ENCODE results near the gene DGKI.
A peak's percentile ranks its signal among the peaks of the same experiment; 100 is the strongest.

The DGKI gene

DNA sequence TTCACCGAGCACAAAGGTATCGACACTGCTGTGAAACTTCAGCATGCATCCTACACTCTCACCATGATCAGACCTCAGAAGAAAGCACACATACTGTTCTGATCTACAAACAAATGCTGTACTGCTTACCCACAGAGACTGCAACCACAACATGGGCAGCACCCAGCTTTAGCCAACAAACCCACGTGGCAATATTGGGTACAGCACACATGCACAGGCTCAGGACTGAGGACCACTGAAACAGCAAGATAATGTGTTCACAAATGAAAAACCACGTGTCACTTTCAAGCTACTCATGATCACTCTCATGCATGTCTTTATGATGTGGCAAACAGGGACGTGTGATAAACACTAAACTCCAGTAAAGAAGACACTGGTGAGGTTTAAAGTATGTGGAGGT, 383.9 kb downstream of the DGKI start:
- TF ChIP-seq, protein P1, sequence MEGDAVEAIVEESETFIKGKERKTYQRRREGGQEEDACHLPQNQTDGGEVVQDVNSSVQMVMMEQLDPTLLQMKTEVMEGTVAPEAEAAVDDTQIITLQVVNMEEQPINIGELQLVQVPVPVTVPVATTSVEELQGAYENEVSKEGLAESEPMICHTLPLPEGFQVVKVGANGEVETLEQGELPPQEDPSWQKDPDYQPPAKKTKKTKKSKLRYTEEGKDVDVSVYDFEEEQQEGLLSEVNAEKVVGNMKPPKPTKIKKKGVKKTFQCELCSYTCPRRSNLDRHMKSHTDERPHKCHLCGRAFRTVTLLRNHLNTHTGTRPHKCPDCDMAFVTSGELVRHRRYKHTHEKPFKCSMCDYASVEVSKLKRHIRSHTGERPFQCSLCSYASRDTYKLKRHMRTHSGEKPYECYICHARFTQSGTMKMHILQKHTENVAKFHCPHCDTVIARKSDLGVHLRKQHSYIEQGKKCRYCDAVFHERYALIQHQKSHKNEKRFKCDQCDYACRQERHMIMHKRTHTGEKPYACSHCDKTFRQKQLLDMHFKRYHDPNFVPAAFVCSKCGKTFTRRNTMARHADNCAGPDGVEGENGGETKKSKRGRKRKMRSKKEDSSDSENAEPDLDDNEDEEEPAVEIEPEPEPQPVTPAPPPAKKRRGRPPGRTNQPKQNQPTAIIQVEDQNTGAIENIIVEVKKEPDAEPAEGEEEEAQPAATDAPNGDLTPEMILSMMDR (IDR thresholded peaks at IDR 0.05): no peak

DNA sequence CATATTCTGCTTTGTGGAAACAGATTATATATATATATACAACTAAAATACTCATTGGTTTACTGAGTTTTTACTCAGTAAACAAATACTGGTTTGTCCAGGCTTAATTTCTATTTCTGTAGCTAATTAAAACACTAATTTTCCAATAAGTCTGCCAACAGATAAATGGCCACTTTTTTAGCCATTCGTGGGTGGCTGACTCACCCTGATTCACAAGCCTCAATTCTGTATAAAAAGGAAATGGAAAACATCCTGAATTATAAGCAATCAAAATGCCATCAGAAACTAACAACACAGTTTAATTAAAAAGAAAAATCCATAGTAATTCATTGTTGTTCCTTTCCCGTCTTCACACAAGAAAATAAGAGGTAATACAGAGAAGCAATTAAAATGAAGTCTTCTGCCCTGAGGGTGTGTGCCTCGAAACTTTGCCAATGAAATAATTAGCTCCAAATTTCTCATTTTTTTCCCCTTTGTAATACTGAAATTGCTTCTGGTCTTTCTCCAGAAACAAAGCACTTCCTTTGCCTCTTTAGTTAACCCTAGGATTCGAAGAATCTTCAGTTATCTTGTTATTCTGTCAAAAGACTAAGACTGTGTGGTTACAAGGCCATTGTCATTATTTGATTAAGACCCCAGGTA, 384.6 kb downstream of the DGKI start:
- TF ChIP-seq, protein P1 (IDR thresholded peaks at IDR 0.05): no peak

DNA sequence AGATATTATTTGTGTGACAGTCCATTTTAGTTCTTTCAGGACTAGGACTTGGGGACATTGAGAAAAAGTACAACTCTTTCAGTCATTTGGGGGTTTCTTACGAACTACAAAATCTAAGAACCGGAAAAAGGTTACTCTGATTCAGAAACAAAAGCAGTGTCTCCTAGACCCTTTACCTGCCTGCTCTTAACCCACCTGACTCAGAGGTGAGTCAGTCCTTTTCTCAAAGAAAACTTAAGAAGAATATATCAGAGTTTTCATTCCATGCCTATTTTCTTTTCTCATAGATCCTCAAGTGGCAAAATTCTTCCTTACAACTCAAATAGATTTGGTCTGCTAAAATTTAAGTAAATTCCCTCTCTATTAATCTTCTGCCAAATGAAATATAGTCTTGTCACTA, 388.4 kb downstream of the DGKI start:
- TF ChIP-seq, protein P1 (IDR thresholded peaks at IDR 0.05): no peak

DNA sequence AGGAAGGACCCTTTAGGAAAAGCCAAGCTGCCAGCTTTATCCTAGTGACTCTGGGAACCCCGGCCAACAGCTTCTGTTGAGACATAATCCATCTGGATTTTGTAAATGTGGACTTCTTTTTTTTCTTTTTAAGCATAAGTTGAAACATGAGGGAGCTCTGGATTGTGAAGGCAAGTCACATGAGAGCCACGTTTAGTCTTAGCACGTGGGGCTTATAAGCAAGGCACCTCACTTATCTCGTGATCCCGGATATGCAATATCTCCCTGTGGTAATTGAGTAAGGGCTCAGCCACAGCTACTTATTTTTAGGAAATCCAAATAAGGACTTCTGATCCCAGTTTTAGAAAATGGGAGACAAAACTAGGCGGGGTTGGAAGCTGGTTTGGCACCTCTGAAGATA, 392.0 kb downstream of the DGKI start:
- TF ChIP-seq, protein P1 (IDR thresholded peaks at IDR 0.05): no peak

DNA sequence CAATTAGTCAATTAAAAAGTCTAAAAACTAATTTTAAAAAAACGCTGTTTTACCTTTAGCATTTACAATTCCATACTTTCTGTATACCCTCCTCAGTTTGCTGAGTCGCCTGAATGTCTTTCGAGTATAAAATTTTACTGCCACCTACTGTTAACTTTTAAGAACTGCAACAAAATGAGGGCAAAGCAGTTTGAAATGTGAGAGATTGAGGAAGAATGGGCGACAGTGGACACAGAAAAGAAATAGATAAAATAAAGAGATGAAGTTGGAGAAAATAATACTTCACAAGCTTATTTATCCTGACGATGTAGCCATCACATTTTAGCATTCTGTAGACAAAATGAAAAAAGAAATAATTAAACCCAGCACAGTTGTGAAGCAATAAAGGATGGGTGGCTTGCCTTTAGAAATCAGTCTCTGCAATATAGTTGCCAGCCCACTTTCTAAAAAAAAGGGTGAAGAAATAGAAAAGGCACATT, 392.5 kb downstream of the DGKI start:
- TF ChIP-seq, protein P1 (IDR thresholded peaks at IDR 0.05): peak; percentile 75

DNA sequence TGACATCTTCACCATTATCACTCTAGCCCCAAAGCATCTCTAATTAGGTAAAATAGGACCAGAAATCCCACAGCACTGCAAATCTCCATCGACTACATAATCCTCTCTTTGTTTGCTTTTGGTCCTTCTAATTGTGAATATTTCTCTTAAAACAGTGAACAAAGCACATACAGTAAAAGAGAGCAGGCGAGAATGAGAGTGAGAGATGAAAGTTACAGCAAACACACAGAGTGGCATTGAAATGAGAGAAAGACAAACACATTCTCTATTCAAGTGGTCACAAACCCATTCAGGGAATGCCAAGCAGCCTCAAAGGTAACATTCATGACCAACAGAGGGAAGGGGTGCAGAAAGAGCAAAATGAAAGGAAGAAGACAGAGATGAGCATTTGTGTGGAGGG, 393.4 kb downstream of the DGKI start:
- TF ChIP-seq, protein P1 (IDR thresholded peaks at IDR 0.05): no peak

DNA sequence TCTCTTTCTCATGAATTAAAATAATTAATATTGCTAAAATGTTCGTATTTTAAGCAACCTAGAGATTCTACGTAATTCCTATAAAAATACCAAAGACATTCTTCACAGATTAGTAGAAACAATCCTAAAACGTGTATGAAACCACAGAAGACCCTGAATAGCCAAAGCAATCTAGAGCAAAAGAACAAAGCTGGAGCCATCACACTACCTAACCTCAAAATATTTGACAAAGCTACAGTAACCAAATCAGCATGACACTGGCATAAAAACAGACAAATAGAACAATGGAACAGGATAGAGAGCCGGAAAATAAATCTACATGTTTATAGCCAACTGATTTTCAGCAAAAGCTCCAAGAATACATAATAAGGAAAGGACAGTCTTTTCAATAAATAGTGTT, 397.8 kb downstream of the DGKI start:
- TF ChIP-seq, protein P1 (IDR thresholded peaks at IDR 0.05): no peak

DNA sequence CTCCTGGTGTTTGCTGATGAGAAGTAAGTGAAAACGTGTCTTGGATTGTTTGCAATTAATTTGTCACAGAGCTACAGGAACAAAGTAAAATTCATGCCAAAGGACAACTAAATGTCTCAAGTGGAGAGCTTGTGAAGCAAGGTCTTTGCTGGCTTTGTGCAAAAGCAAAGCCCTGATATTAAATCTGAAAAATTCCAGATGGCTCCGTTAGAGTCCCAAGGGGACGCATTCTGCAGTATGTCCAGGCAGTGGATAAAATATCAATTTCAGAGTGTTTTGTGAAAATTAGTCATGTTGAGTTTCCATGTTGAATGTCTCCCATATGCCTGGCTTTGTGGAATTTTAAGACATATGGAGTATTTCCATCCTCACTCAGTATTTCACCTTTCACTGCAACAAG, 400.7 kb downstream of the DGKI start:
- TF ChIP-seq, protein P1 (IDR thresholded peaks at IDR 0.05): no peak

All from LNCAP (cell line).